Fibroblast of mammary gland (primary cell): ENCODE data around the gene CLEC12A.

ENCODE experiments used
- DNase-seq: peaks from one replicate; pipeline ENCODE4 v3.0.0-alpha.2; 2010; ENCODE audit warnings: low read depth
- H3K4me3 ChIP-seq: 2 replicates; pipeline ENCODE4 v1.5.1; 2011; ENCODE audit warnings: low read depth, mild to moderate bottlenecking, low read length, moderate library complexity; ENCODE audit not compliant: control insufficient read depth
- CTCF ChIP-seq: conservative IDR thresholded peaks from 2 replicates; pipeline ENCODE4 v1.5.1; 2011; ENCODE audit warnings: low read depth, low read length, inconsistent platforms; ENCODE audit not compliant: control insufficient read depth, insufficient read depth

Gene CLEC12A

DNA sequence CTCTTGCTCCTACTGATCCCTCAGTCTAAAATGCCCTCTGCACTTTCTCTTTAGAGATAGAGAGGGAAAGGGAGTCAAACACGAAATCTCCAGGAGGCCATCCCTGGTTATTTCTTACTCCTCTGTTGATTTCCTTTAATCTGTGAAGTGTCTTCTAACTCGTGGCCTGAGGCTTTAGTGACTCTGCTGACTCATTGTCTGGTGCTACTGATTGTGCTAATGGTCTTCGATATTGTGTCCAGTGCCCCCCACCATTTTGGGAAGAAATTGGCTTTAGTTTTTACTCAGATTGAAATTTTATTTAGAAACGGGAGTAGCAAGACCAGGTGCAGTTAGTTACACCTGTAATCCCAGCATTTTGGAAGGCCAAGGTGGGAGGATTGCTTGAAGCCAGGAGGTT, 60.1 kb downstream of the CLEC12A start:
- peak; percentile 5 for DNase-seq
- TF ChIP-seq CTCF: no peak
- H3K4me3 ChIP-seq: no peak overlapping the region

DNA sequence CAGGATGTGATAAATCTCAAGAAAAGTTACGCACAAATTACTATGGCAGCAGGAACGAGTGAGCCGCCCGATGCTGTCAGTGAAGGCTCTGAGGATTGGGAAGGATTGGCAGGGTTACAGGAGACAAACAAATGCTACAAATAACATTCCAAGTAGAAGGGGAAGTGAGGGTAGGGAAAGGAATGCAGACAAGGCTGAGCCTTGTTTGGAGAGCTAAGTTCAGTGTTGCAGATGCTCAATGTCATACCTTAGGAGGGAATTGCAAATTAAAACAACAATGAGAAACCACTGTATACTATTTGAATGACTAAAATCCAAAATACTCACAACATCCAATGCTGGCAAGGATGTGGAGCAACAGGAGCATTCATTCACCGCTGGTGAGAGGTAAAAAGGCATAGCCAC, 60.6 kb downstream of the CLEC12A start:
- TF ChIP-seq CTCF: no peak
- no peak overlapping the region for H3K4me3 ChIP-seq
- DNase-seq: peak; percentile 38

GRCh38 chr12:10033783-10034545, 62.8 kb downstream of the CLEC12A start:
- peak; percentile 13 for DNase-seq
- H3K4me3 ChIP-seq: no peak overlapping the region
- TF ChIP-seq CTCF: peak; percentile 39
